K562 (cell line): ENCODE data around the gene IGFL1. TPM values are rescaled to one million over a fixed set of nuclear protein-coding genes. Genes with fewer than 3 reads are reported as not detected.

ENCODE experiments used
- CHAMP1 ChIP-seq: fragments of 450-650 bp; IDR thresholded peaks from 2 replicates; pipeline ENCODE4 v1.6.1; 2016; ENCODE audit warnings: mild to moderate bottlenecking
- E2F4 ChIP-seq: sonication (generic); formaldehyde crosslinking; IDR thresholded peaks from 2 replicates; pipeline ENCODE4 v1.8.0; 2022; ENCODE audit warnings: mild to moderate bottlenecking, low read depth, missing genetic modification reagents
- ERF ChIP-seq: fragments of 450-650 bp; formaldehyde crosslinking; IDR thresholded peaks from 2 replicates; pipeline ENCODE4 v1.4.0; 2020; ENCODE audit warnings: mild to moderate bottlenecking, mixed read lengths
- HINFP ChIP-seq: fragments of 450-650 bp; conservative IDR thresholded peaks from 2 replicates; pipeline ENCODE4 v1.6.1; 2016; ENCODE audit warnings: missing genetic modification characterization, low read depth, mild to moderate bottlenecking, control low read depth, missing compliant biosample characterization
- NEUROD1 ChIP-seq: fragments of 150-350 bp; IDR thresholded peaks from 2 replicates; pipeline ENCODE4 v1.6.1; 2014; ENCODE audit warnings: borderline replicate concordance, low read length, low read depth; ENCODE audit not compliant: partially characterized antibody
- RBFOX2 ChIP-seq: fragments of 200-400 bp; formaldehyde crosslinking; IDR thresholded peaks from 2 replicates; pipeline ENCODE4 v1.6.1; 2017; ENCODE audit warnings: low read depth, mild to moderate bottlenecking, low read length, moderate library complexity
- RFX1 ChIP-seq: fragments of 450-650 bp; IDR thresholded peaks from 2 replicates; pipeline ENCODE4 v1.6.1; 2016; ENCODE audit warnings: mild to moderate bottlenecking, moderate library complexity
- TFAP4 ChIP-seq: sonication (generic); formaldehyde crosslinking; IDR thresholded peaks from 2 replicates; pipeline ENCODE4 v1.8.0; 2022; ENCODE audit warnings: missing genetic modification reagents, mild to moderate bottlenecking, moderate library complexity, borderline replicate concordance
- USF1 ChIP-seq: sonication (generic); formaldehyde crosslinking; IDR thresholded peaks from 2 replicates; pipeline ENCODE4 v1.9.0; 2022; ENCODE audit warnings: mild to moderate bottlenecking, missing genetic modification reagents
- ZBTB11 ChIP-seq, 3 experiments: fragments of 200-800 bp in 1 of 3; fragments of 250-450 bp in 1 of 3; fragments of 450-650 bp in 1 of 3; sonication (Bioruptor Pico) in 1 of 3; sonication (Bioruptor generic) in 1 of 3; formaldehyde crosslinking in 1 of 3; IDR thresholded peaks; 2 replicates each; pipeline versions ENCODE4 v1.6.1 to v1.8.0; 2016 to 2022; ENCODE audit warnings: mild to moderate bottlenecking in 2 of 3, missing genetic modification characterization in 2 of 3, missing compliant biosample characterization in 1 of 3, moderate library complexity in 1 of 3
- ZNF121 ChIP-seq: sonication (generic); formaldehyde crosslinking; conservative IDR thresholded peaks from 2 replicates; pipeline ENCODE4 v1.8.0; 2022; ENCODE audit warnings: missing genetic modification reagents
- ZNF232 ChIP-seq: sonication (generic); formaldehyde crosslinking; IDR thresholded peaks from 2 replicates; pipeline ENCODE4 v1.8.0; 2022; ENCODE audit warnings: mild to moderate bottlenecking, missing genetic modification reagents
- ZNF24 ChIP-seq: fragments of 450-650 bp; IDR thresholded peaks from 2 replicates; pipeline ENCODE4 v1.6.1; 2016
- ZNF696 ChIP-seq: fragments of 250-450 bp; sonication (Bioruptor Pico); conservative IDR thresholded peaks from 2 replicates; pipeline ENCODE4 v1.4.0; 2020; ENCODE audit warnings: mild to moderate bottlenecking, moderate library complexity
- ZNF785 ChIP-seq: fragments of 250-450 bp; sonication (Bioruptor Pico); IDR thresholded peaks from 2 replicates; pipeline ENCODE4 v1.4.0; 2020; ENCODE audit warnings: mild to moderate bottlenecking
- polyA plus RNA-seq, 8 experiments: library from polyadenylated mRNA; depleted of rRNA in 4 of 8; stranded (reverse) in 5 of 8; unstranded in 3 of 8; fragments of >200 nt; fragmentation: Nextera tagmentation in 2 of 8; fragmentation: Illumina TruSeq in 1 of 8; extraction: Ambion mirVana in 2 of 8; extraction: Trizol in 1 of 8; gene quantifications; 2 replicates each; pipeline versions ENCODE4 v1.2.1 to v1.2.3, GENCODE V29; 2011 to 2014; ENCODE audit warnings: inconsistent platforms in 1 of 8, missing spikeins in 1 of 8
- total RNA-seq, 7 experiments: library from RNA; depleted of rRNA in 6 of 7; stranded (reverse); fragments of >200 nt in 6 of 7; fragmentation: Illumina TruSeq in 2 of 7; extraction: Trizol in 2 of 7; gene quantifications; 2 replicates each; pipeline versions ENCODE4 v1.2.1 to v1.2.3, GENCODE V29; 2011 to 2021; ENCODE audit warnings: low replicate concordance in 1 of 7

IGFL1 gene
- total and polyA plus RNA-seq, 9 of the 15 experiments (the other 6 are each of a cell fraction or from before 2014, with no cell fraction given): not detected

GRCh38 chr19:46192992-46193650 is 36.4 kb upstream of the IGFL1 start (continued):
- TF ChIP-seq ERF (CRISPR knock-in tag) (no peak; the same call in 1 of the 2 replicates), ZNF696 (CRISPR knock-in tag) (peak; percentile 12), CHAMP1 (no peak), TFAP4 (CRISPR knock-in tag) (peak; percentile 39; the same call in 1 of the 2 replicates), HINFP (tag) (0 out of 2 replicates have a peak, but pooled peaks have one; percentile 25), ZNF785 (CRISPR knock-in tag) (no peak), ZNF121 (no peak), ZNF232 (CRISPR knock-in tag) (no peak), ZNF24 (no peak), ZBTB11 (CRISPR knock-in tag; IDR thresholded peaks at IDR 0.05) (peak in 1 of 3 experiments; percentile 22; a peak in 1 of 6 replicates), E2F4 (no peak), RFX1 (no peak), NEUROD1 (peak; percentile 83), USF1 (CRISPR knock-in tag) (no peak), RBFOX2 (no peak)
